Activated CD8-positive, alpha-beta T cell treated with anti-CD3 and anti-CD28 coated beads for 36 hours (primary cell): ENCODE results near the gene PDE6C. TPM values are rescaled to one million over a fixed set of nuclear protein-coding genes. Genes with fewer than 3 reads are reported as not detected.

Experiments used
- ATAC-seq: fragments of 200-7000 bp; cut with Tn5 transposase; one replicate; pipeline ENCODE4 v1.10.0; 2021; ENCODE audit warnings: mild to moderate bottlenecking, moderate library complexity
- CTCF ChIA-PET: fragments of 350-600 bp; sonication (Branson Sonifier 250); formaldehyde crosslinking; loops from one replicate; lab custom pipeline; 2021; ENCODE audit warnings: antibody characterized with exemption; lab: Charles Lee
- POLR2A ChIA-PET: fragments of 350-600 bp; sonication (Branson Sonifier 250); formaldehyde crosslinking; loops from one replicate; lab custom pipeline; 2021; ENCODE audit warnings: antibody characterized with exemption; lab: Charles Lee
- DNase-seq: peaks from one replicate; pipeline ENCODE4 v3.0.0-alpha.2; 2020
- H3K27ac Mint-ChIP-seq: one replicate; pipeline ENCODE4 v1.8.0; 2021; ENCODE audit warnings: mild to moderate bottlenecking, mixed read lengths
- H3K27me3 Mint-ChIP-seq: one replicate; pipeline ENCODE4 v1.8.0; 2021; ENCODE audit warnings: mixed read lengths
- H3K36me3 Mint-ChIP-seq: one replicate; pipeline ENCODE4 v1.8.0; 2021; ENCODE audit warnings: low read depth, mixed read lengths
- H3K4me1 Mint-ChIP-seq: one replicate; pipeline ENCODE4 v1.8.0; 2021; ENCODE audit warnings: low read depth, mixed read lengths
- H3K4me3 Mint-ChIP-seq: one replicate; pipeline ENCODE4 v1.8.0; 2021; ENCODE audit warnings: mild to moderate bottlenecking, moderate library complexity, mixed read lengths
- H3K9me3 Mint-ChIP-seq: one replicate; pipeline ENCODE4 v1.8.0; 2021; ENCODE audit warnings: mixed read lengths
- intact Hi-C: fragments of 100-400 bp; cut with micrococcal nuclease; formaldehyde crosslinking; loops from one replicate; pipeline ENCODE4 v1.10.0; 2022
- total RNA-seq, 2 experiments: library from RNA; stranded (reverse); gene quantifications; one replicate each; pipeline ENCODE4 v1.2.3, GENCODE V29; 2021
- TF ChIP-seq, protein P1 (sequence below): fragments of 200-600 bp; IDR thresholded peaks from one replicate; pipeline ENCODE4 v1.8.0; 2022; ENCODE audit warnings: antibody characterized with exemption, mild to moderate bottlenecking

PDE6C gene
- total RNA-seq, 2 experiments from 2014 or later, result not detected

DNA sequence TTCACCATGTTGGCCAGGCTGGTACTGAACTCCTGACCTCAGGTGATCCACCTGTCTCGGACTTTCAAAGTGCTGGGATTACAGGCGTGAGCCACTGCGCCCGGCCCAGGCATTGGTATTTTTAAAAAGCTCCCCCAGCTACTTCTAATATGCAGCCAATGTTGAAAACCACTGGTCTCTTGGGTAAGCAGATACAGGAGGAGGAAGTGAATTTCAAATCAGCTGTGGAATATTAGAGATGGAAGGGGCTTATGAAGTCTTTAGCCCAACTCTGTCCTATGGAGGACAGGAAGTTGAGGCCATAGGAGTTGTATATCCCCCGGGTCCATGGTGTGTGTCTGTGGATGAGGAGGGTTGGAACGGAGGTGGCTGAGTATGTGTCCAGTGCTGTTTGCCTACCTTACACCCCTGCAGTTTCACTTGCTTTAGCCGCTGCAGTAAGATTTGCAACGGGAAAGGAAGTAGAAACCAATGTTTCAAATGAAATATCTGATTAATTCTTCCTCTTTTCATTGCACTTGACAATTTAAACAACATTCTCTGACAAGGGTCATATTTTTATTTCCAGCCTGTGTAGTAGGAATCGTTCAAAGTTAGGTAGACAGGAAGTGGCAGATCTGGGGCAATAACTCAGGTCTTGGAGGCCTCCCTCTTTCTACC is 3.4 kb downstream of the PDE6C start:
- Mint-ChIP-seq H3K4me3 (no peak overlapping the region), H3K27ac (no peak overlapping the region), H3K4me1 (no peaks in the 10 kb centered on the region), H3K36me3 (no peaks in the 10 kb centered on the region), H3K9me3 (no peaks in the 10 kb centered on the region), H3K27me3 (peaks cover 2% of the 10 kb centered on the region)
- CTCF ChIA-PET, result no interaction called here
- no peak for DNase-seq
- POLR2A ChIA-PET, result no interaction called here
- TF ChIP-seq, protein P1, sequence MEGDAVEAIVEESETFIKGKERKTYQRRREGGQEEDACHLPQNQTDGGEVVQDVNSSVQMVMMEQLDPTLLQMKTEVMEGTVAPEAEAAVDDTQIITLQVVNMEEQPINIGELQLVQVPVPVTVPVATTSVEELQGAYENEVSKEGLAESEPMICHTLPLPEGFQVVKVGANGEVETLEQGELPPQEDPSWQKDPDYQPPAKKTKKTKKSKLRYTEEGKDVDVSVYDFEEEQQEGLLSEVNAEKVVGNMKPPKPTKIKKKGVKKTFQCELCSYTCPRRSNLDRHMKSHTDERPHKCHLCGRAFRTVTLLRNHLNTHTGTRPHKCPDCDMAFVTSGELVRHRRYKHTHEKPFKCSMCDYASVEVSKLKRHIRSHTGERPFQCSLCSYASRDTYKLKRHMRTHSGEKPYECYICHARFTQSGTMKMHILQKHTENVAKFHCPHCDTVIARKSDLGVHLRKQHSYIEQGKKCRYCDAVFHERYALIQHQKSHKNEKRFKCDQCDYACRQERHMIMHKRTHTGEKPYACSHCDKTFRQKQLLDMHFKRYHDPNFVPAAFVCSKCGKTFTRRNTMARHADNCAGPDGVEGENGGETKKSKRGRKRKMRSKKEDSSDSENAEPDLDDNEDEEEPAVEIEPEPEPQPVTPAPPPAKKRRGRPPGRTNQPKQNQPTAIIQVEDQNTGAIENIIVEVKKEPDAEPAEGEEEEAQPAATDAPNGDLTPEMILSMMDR, result no peak
- intact Hi-C loops, result no loop called here
- no peak for ATAC-seq

DNA sequence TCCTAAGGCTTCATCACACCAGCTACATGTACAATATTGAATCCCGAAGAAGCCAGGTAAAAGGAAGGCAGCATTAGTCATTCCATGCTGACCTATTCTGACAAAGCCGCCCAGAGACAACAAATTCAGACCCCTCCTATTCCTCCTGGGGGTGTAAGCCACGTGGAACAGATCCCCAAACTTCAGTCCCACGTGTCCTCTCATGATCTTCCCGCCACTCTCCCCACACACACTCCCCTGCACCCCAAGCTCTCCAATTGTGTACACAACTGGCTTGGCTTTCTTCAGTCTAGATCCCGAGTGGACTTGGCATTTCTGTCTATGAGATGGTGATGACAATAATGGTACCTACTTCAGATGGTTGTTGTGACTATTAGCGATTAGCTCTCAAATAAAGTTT is 8.6 kb downstream of the PDE6C start:
- ChIA-PET CTCF (no interaction called here), POLR2A (no interaction called here)
- Mint-ChIP-seq H3K9me3 (no peaks in the 10 kb centered on the region), H3K27ac (no peak overlapping the region), H3K4me3 (no peak overlapping the region), H3K4me1 (no peaks in the 10 kb centered on the region), H3K36me3 (no peaks in the 10 kb centered on the region), H3K27me3 (peaks cover 2% of the 10 kb centered on the region)
- TF ChIP-seq, protein P1, result no peak
- no peak for ATAC-seq
- intact Hi-C loops, result no loop called here
- DNase-seq, result no peak

DNA sequence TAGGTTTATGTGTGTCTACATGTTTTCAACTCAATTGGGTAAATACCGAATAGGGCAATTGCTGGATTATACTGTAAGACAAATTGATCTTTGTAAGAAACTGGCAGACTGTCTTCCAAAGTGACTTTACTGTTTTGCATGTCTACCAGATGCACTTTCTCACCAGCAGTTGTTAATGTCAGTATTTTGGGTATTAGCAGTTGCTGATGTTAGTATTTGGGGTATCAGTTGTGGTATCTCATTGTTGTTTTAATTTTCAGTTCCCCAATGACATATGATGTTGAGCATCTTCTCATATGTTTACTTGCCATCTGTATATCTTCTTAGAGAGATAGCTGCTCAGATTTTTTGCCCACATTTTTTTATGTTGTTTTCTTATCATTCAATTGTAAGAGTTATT is 10.6 kb downstream of the PDE6C start:
- ATAC-seq, result no peak
- H3K36me3 Mint-ChIP-seq, result no peaks in the 10 kb centered on the region
- POLR2A ChIA-PET, result no interaction called here
- no peak for DNase-seq
- CTCF ChIA-PET, result no interaction called here
- no peak overlapping the region for H3K27ac Mint-ChIP-seq
- intact Hi-C loops, result no loop called here
- no peaks in the 10 kb centered on the region for H3K9me3 Mint-ChIP-seq
- H3K27me3 Mint-ChIP-seq, result no peaks in the 10 kb centered on the region
- H3K4me1 Mint-ChIP-seq, result no peaks in the 10 kb centered on the region
- H3K4me3 Mint-ChIP-seq, result no peak overlapping the region
- TF ChIP-seq, protein P1, result no peak

DNA sequence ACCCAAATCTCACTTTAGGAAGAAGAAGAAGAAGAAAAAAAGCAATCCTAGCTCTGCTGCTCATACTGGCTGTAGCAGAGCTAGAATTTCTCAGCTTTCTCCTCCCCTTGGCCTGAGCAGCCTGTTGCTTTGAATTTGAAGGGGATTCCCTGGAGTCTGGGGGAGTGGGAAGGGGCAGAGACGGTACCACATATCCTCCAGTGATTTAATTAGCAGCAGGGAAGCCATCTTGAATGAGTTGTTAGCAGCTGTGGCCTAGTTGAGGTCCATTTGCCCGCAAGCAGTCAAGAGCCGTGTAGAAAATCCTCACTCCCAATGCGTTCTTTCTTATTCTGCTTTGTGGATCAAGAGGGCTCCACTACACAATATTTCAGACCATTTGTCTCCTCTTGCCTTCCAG is 16.5 kb downstream of the PDE6C start:
- H3K27me3 Mint-ChIP-seq, result no peaks in the 10 kb centered on the region
- H3K27ac Mint-ChIP-seq, result no peak overlapping the region
- intact Hi-C loops, result no loop called here
- ChIA-PET POLR2A (no interaction called here), CTCF (no interaction called here)
- H3K9me3 Mint-ChIP-seq, result no peaks in the 10 kb centered on the region
- no peak for DNase-seq
- TF ChIP-seq, protein P1, result no peak
- no peak overlapping the region for H3K4me3 Mint-ChIP-seq
- no peak for ATAC-seq
- no peaks in the 10 kb centered on the region for H3K36me3 Mint-ChIP-seq
- no peaks in the 10 kb centered on the region for H3K4me1 Mint-ChIP-seq

DNA sequence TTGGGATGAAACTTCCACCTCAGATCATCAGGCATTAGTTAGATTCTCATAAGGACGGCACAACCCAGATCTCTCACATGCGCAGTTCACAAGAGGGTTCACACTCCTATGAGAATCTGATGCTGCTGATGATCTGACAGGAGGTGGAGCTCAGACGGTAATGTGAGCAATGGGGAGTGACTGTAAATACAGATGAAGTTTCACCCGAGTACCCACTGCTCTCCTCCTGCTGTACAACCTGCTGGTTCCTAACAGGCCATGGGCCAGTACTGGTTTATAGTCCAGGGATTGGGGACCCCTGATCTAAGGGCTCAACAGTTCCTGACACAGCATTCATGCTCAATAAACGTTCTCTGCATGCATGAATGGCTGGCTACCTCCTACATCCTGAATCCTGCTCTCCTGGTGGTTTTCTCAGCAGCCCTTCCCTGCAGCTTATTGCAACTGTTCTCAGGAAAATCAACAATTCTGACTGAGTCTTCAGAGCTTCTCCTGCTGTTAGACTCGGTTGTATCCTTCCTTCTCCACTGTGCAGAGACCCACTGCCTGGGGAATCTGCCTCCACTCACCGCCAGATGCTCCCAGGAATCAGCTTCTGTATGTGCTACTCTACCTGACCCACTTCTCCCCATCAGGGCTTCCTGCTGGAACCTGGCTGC is 17.4 kb downstream of the PDE6C start:
- ChIA-PET CTCF (no interaction called here), POLR2A (no interaction called here)
- H3K27ac Mint-ChIP-seq, result no peak overlapping the region
- TF ChIP-seq, protein P1, result no peak
- ATAC-seq, result no peak
- H3K4me1 Mint-ChIP-seq, result no peaks in the 10 kb centered on the region
- H3K36me3 Mint-ChIP-seq, result no peaks in the 10 kb centered on the region
- DNase-seq, result no peak
- H3K9me3 Mint-ChIP-seq, result no peaks in the 10 kb centered on the region
- intact Hi-C loops, result no loop called here
- H3K27me3 Mint-ChIP-seq, result no peaks in the 10 kb centered on the region
- no peak overlapping the region for H3K4me3 Mint-ChIP-seq
